ENCODE data around the gene TBX5.

GRCh38 chr12:114404926-114405518, 922 bp downstream of the TBX5 start:
- no peak for TF ChIP-seq POLR2A (IDR thresholded peaks at IDR 0.05)
- TF ChIP-seq POLR2AphosphoS5 (IDR thresholded peaks at IDR 0.05; ENCODE audit: insufficient read depth in 1 of 2, low read depth in 1 of 2): no peak
- TF ChIP-seq CTCF (IDR thresholded peaks at IDR 0.05): no peak

Measured in vagina (tissue), 2 donors.